ENCODE data around the gene PCSK9. TPM values are rescaled to one million over a fixed set of nuclear protein-coding genes. Genes with fewer than 3 reads are reported as not detected.

Gene PCSK9
- 0.25 and 0.40 TPM in 2 replicates for total RNA-seq

GRCh38 chr1:55039342-55040082, at the start of gene PCSK9:
PCSK9 (plus strand) TSS chr1:55039548; CDS start chr1:55039838, 290 bp downstream.

GRCh38 chr1:54998677-54999076, 40.7 kb upstream of the PCSK9 start, which contains the start of gene BSND:
BSND (plus strand) TSS chr1:54998933; CDS start chr1:54999187, 254 bp downstream.

Other genes with a start within 250 kb of the PCSK9 start
- under 0.01 TPM in 1 of 2 replicates, not detected in the other for gene TTC22, start 238.2 kb upstream of the PCSK9 start, total RNA-seq
- gene DHCR24, start 152.4 kb upstream of the PCSK9 start, total RNA-seq = 44.0 and 52.2 TPM in 2 replicates
- not detected in 2 replicates for gene TMEM61, start 58.9 kb upstream of the PCSK9 start, total RNA-seq
- not detected in 2 replicates for gene BSND, start 40.6 kb upstream of the PCSK9 start, total RNA-seq
- gene USP24, start 175.8 kb downstream of the PCSK9 start, total RNA-seq = 35.4 and 40.1 TPM in 2 replicates